SK-MEL-5 (cell line): Measurements from ENCODE around the gene CALR3. TPM values are rescaled to one million over a fixed set of nuclear protein-coding genes. Genes with fewer than 3 reads are reported as not detected.
"Not testable (repeated sequence)": the region's sequence is repeated elsewhere in the genome, so short reads cannot be mapped to it uniquely, and the experiment has no call there.

Experiments
- DNase-seq: peaks from one replicate; pipeline ENCODE4 v3.0.0-alpha.2; 2016; ENCODE audit warnings: low read depth, low spot score
- in situ Hi-C: cut with HindIII; loops from 2 replicates; pipeline ENCODE4 v1.10.0; 2016; ENCODE audit warnings: low sequenced_read_pairs, high pct_unique_total_duplicates, low pct_unique_long_range_greater_than_20kb
- total RNA-seq: library from RNA; depleted of rRNA; stranded (reverse); fragments of >200 nt; shearing (Covaris generic); gene quantifications from 2 replicates; pipeline ENCODE4 v1.2.3, GENCODE V29; 2014

CALR3 gene
- total RNA-seq, 1 experiment from 2014 or later: 0.53 TPM

DNA sequence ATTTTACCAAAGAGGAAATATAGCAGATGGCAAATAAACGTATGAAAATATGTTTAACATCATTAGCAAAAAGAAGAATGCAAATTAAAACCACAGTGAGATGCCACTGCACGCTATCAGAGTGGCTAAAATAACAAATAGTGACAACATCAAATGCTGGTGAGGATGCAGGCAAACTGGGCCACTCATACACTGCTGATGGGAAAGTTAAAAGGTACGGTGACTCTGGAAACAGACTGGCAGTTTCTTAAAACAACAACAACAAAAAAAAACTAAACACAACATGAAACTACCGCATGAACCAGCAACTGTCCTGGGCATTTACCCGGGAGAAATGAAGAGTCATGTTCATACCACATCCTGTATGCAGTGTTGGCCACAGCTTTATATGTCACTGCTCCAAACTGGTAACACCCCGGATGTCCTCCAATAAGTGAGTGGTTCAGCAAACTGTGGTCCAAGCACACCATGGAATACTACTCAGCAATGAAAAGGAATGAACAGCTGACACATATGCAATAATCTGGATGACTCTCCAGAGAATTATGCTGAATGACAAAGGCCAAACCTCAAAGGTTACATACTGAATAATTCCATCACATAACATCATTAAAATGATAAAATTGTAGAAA is 46.5 kb downstream of the CALR3 start:
- no peak for DNase-seq
- in situ Hi-C loops: no loop called here

GRCh38 chr19:16448872-16449271 is 47.1 kb downstream of the CALR3 start:
- in situ Hi-C loops, DNase-seq: not testable (repeated sequence)

DNA sequence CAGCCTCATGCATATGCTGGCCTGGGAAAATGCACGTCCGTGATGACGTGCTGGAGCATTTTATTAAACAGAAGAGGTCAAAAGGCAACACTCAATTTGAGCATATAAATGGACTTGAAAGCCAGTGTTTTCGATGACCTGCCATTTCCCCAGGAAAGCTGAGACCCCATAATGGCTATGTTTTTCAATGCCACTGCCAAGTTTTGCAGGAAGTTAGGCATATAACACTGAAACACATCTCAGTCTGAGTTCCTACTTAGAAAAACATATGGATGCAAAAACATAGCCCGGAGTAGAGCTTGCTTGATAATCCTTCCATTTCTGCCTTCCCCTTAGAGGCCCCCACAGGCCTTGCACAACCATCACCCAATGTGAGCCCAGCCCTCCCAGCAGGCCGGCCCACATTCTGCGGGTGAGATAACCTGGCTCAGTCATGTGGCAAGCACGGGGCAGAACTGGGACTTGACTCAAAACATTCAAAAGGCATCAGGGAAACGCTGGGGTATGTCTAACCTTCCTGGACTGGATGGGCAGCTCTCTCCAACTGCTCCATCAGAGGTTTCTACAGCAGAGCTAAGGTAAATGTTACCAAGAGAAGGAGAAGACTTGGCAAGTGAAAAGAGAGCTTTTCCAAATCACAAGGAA is 49.1 kb downstream of the CALR3 start:
- DNase-seq: peak; percentile 88
- in situ Hi-C loops: no loop called here

DNA sequence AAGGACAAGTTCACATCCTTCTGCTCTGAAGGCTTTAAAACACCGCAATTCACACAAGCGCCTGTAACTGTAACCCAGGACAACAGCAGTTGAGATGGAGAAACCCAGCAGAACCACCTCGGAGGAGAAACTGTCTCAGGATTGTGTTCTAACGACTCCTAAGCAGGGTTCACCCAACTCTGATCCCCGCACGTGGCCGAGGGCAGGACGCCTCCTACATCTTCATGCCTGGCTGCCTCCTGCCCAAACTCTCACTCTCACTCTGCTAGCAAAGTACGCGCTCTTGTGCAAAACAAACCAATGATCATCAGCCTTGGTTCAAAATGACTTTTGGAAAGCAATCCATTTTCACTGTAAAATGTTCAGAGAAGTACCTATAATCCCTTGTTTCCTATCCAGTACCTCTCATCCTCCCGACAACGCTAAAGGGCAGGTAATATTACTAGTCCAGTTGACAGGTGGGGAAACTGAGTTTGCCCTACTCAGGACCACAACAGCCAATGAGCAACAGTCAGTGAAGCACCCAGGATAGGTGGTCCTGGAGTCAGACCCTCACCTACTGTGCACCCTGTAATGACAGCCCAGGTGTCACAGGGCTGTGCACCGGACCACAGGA is 49.8 kb downstream of the CALR3 start:
- DNase-seq: no peak
- in situ Hi-C loops: no loop called here

DNA sequence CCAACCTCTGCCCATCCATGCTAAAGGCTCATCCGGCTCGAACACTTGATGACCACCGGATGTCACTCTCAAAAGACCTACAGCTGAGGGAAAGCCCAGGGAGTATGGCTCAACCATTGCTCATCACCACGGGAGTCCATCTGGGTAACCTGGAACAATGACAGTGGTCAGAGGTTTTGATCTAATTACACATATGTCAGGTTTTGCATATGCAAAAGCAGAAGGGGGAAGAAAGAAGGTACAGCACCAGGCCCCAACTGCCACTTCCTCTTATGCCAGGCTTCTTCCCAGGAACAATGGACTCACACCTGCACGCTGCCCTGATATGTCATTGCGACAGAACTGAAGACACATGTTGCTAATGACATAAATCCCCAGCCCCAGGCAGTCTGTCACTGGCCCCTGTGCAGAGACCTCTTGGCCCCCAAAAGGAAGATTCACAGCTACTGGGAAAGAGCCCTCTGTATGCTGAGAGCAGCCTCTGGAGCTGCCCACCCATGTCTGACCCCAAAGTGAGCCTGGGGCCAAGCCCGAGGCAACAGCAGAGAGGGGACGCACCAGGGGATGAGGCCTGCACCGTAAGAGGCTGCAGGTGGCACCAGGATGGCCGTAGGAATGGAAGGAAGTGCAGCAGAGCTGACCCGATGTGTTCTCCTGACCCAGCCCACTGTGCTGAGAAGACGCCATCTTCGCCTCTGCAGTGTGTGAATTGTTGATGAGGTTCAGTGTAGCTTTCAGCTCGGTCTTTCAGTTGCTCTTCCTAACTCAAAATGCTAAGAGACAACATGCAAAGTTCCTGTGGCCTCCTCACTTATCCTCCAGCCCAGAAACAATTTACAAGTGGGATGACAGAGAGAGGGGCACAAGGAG is 50.5 kb downstream of the CALR3 start:
- in situ Hi-C loops: no loop called here
- no peak for DNase-seq

GRCh38 chr19:16444269-16444600 is 51.7 kb downstream of the CALR3 start:
- in situ Hi-C loops: no loop called here
- no peak for DNase-seq

DNA sequence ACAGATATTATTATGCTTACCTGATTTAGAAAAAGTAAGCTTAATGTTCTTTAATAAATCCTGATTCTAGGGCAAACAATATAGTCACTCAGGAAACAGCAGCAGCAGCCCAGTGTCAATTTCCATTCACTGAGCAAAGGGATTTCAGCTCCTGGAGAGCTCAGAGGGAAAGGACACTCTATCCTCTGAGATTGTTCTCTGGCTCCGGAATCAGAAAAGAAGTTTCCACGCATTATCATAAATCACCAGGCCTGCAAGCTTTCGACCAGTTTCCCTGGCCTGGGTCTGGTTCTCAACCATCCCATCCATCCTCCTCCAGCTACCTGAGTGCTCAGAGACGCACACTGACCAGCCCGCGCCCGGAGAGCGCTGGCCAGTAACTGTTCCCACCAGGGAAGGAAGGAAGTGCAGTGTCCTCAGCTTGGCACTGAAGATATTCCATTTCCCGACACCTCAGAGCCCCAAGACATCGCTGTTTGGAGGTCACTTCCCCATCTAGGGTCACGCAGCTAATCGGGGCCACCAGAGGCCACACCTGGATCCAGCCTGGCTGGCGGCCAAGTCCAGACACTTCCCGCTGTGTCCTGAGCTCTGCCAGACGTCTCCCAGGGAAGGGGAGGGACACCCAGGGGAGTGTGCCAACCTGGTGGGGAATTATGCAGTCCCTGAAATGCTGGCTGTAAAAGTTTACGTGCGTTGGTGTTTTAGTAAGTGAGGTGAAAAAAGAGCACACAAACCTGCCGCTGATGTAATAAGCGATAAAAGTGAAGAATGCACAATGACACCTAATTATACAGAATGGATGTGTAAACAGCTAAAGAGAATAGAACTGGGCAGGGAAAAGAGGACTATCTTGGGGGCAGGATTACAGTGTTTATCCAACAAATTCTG is 53.3 kb downstream of the CALR3 start:
- in situ Hi-C loops: no loop called here
- no peak for DNase-seq

DNA sequence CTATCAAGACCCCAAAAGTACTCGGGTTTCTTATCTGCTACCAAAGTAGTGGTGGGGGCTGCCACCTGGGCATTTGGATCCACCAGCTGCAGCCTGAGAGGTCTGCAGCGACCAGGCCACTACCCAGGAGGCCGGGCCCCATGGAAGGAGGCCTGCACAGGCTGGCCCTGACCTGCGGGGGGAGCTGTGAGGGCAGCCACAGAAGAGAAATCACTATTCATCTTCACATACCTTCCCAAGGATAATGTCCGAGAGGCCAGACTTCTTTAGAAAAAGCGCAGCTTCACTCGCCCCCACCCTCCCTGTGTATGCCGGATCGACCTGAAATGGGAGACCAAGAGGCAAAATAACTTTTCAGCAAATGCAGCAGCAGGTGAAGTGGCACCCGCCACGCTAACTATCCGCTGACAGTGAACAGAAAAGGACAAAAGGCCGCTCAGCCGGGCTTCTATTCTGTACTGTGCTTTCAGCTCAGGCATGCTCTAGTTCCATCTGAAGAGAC is 54.3 kb downstream of the CALR3 start:
- peak; percentile 55 for DNase-seq
- in situ Hi-C loops: no loop called here

DNA sequence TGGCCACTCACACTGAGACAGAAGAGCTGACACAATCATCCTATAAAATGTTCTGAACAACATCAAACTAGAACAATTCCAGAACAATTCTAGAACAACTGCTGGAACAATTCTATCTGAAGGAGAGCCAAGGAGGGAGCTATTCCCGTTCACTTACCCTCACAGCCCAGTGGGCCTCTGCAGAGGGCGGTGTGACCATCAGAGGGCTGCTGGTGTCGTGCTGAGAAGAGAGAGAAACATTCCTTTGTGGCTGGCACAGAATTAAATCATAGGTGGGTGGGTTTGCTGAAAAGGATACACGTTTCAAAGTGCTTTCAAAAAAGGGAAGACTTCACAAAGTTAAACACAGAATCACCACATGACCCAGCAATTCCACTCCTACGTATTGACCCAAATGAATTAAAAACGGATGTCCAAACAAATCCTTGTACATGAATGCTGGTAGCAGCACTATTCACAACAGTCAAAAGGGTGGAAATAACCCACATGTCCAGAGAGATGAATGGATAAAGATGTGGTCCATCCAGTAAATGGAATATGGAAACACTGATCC is 59.1 kb downstream of the CALR3 start:
- in situ Hi-C loops: no loop called here
- DNase-seq: no peak

DNA sequence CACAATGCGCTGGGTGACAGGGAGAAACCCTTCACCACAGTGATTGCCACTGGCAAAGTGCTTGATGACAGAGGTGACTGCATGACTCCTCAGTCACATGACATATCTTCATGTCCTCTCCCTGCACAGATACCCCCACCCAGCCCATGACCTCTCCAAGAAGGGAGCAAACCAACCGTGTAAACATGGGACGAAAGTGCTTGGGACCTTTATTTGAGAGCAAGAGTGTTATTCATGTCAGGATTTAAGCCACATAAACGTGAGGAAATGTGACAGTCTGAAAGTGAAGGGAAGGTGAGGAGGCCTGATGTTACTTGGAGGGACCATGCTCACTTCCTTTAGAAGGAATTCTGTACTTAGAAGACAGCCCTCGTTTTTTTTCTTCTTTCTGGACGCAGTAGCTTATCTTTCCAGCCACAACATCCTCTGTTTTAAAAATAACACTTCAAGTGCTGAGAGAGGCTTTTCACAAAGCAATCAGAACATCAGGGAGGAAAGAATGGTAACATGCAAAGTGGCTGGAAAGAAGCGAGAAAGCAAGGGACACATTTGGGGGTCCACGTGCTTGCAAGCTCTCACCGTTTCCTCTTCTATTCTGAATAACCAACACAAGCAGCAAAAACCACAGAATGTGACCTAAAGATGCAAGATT is 59.8 kb downstream of the CALR3 start:
- DNase-seq: no peak
- in situ Hi-C loops: no loop called here

- in situ Hi-C loops: no loop called here
- no peak for DNase-seq
Observed at GRCh38 chr19:16435238-16435917, 60.6 kb downstream of the CALR3 start.

DNA sequence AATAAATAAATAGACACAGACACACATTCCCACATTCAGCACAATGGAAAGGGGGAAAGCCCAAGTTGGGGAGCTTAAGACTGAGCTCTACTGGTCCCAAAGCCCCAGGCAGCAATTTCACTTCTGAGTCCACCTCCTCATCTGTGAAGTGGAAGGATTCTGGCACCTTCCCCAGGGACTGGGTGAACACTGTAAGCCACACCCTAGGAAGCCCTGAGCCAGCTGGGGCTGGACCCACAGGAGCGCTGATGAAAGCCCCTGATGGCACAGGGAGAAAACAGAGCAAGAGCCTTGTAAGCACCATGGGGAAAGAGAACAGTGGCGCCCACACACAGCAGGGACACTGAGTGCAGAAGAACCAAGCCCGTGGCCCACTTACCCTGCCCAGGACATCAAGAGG is 62.0 kb downstream of the CALR3 start:
- no peak for DNase-seq
- in situ Hi-C loops: no loop called here

GRCh38 chr19:16429759-16430091 is 66.2 kb downstream of the CALR3 start:
- no peak for DNase-seq
- in situ Hi-C loops: no loop called here

DNA sequence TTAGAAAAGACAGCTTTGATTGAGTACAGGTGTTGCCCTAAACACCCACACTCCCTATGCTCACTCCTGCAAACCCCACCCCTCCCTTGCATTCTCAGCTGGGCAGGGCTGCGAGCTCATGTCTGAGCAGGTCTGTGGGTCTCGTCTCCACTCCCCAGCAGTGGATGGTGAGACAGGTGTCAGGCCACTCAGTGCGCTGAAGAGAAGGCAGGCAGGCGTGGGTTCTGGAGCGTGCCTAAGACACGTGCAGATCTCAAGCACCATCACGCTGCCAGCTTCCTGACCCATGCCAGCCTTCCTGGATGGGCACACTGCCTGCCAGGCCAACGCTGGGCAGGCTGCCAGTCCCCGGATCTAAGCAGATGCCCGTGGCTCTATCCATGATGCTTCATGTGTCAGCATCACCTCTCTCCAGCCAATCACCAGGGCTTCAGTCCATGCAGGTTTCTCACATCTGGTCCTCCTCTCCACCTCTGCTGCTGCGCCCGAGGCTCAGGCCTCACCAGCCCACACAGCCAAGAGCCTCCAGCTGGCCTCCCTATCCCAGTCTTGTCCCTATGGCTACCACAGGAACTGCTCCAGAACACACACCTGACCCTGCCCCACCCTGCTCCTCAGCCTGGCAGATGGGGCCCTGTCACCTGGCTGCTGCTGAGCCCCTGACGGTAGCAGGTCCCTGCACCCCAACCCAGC is 66.8 kb downstream of the CALR3 start:
- in situ Hi-C loops: no loop called here
- no peak for DNase-seq
